MM.1S (cell line): ENCODE data around the gene MFAP5.
"Not testable (repeated sequence)": the region's sequence is repeated elsewhere in the genome, so short reads cannot be mapped to it uniquely, and the experiment has no call there.

Experiments used
- DNase-seq: peaks from one replicate; pipeline ENCODE4 v3.0.0-alpha.2; 2015
- H2AFZ ChIP-seq: fragments of 300-600 bp; sonication (generic); 2 replicates; pipeline ENCODE4 v1.6.0; 2016; ENCODE audit warnings: antibody characterized with exemption, low read length
- H3F3A ChIP-seq: fragments of 300-600 bp; sonication (generic); 2 replicates; pipeline ENCODE4 v1.6.1; 2016; ENCODE audit warnings: mild to moderate bottlenecking, antibody characterized with exemption, low read length, moderate library complexity, mixed read lengths; ENCODE audit not compliant: insufficient read depth
- H3K27ac ChIP-seq: fragments of 300-600 bp; sonication (generic); 2 replicates; pipeline ENCODE4 v1.5.1; 2016; ENCODE audit warnings: mild to moderate bottlenecking, low read length
- H3K27me3 ChIP-seq: fragments of 300-600 bp; sonication (generic); replicated peaks from 2 replicates; pipeline ENCODE4 v1.6.0; 2016; ENCODE audit warnings: low read length; ENCODE audit not compliant: insufficient read depth
- H3K36me3 ChIP-seq: fragments of 300-600 bp; sonication (generic); replicated peaks from 2 replicates; pipeline ENCODE4 v1.6.1; 2016; ENCODE audit warnings: mild to moderate bottlenecking, low read length, mixed read lengths; ENCODE audit not compliant: insufficient read depth
- H3K4me1 ChIP-seq: fragments of 300-600 bp; sonication (generic); 2 replicates; pipeline ENCODE4 v1.6.1; 2016; ENCODE audit warnings: low read length, mixed read lengths
- H3K4me2 ChIP-seq: fragments of 300-600 bp; sonication (generic); 2 replicates; pipeline ENCODE4 v1.6.0; 2016; ENCODE audit warnings: low read depth, low read length
- H3K4me3 ChIP-seq: fragments of 300-600 bp; sonication (generic); 2 replicates; pipeline ENCODE4 v1.5.1; 2016; ENCODE audit warnings: low read length, mixed read lengths
- H3K79me2 ChIP-seq: fragments of 300-600 bp; sonication (generic); 2 replicates; pipeline ENCODE4 v1.6.1; 2016; ENCODE audit warnings: mixed run types, low read length, mixed read lengths
- H3K9ac ChIP-seq: fragments of 300-600 bp; sonication (generic); 2 replicates; pipeline ENCODE4 v1.6.1; 2016; ENCODE audit warnings: low read length, mixed read lengths
- H3K9me2 ChIP-seq: fragments of 300-600 bp; sonication (generic); replicated peaks from 2 replicates; pipeline ENCODE4 v1.6.1; 2016; ENCODE audit warnings: mild to moderate bottlenecking, low read length, mixed read lengths; ENCODE audit not compliant: insufficient read depth
- H3K9me3 ChIP-seq: fragments of 300-600 bp; sonication (generic); replicated peaks from 2 replicates; pipeline ENCODE4 v1.6.1; 2016; ENCODE audit warnings: mild to moderate bottlenecking, low read length, mixed read lengths; ENCODE audit not compliant: insufficient read depth
- H4K20me1 ChIP-seq: fragments of 300-600 bp; sonication (generic); 2 replicates; pipeline ENCODE4 v1.6.1; 2016; ENCODE audit warnings: mild to moderate bottlenecking, low read length, moderate library complexity, mixed read lengths; ENCODE audit not compliant: insufficient read depth
- EZH2 ChIP-seq: fragments of 300-600 bp; sonication (generic); optimal IDR thresholded peaks from 2 replicates; pipeline ENCODE3; 2017; ENCODE audit warnings: low read depth, mild to moderate bottlenecking, antibody characterized with exemption, low read length, mixed read lengths
- EZH2phosphoT487 ChIP-seq: fragments of 300-600 bp; sonication (generic); IDR thresholded peaks from 2 replicates; pipeline ENCODE4 v1.6.1; 2018; ENCODE audit warnings: antibody characterized with exemption, low read length
- TF ChIP-seq, protein P1 (sequence below): fragments of 300-600 bp; sonication (generic); IDR thresholded peaks from 2 replicates; pipeline ENCODE4 v1.5.1; 2016; ENCODE audit warnings: antibody characterized with exemption, low read length, mixed read lengths

MFAP5 gene

DNA sequence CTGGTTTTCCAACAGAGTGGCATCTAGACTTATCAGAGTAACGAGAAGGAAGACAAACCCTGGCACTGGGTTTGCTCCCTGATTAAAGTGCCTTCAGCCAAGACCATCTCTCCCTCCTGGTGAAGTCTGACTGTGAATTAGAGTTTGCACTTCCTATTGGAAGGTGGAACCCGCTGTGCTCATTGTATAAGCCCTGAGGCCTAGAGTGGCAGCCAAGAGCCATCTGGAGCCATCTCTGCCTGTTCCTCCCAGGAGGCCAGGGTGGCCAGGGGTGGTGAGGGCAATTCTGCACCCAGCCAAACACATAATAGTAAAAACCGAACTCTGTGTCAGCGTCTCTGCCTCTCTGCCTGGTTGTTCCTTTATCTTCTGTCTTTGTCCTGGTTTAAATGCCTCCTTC lies 25.0 kb downstream of the MFAP5 start:
- no peaks in the 10 kb centered on the region for H3K36me3 ChIP-seq
- H3K9me3 ChIP-seq: no peaks in the 10 kb centered on the region
- DNase-seq: no peak
- TF ChIP-seq EZH2 (no peak), EZH2phosphoT487 (no peak)
- TF ChIP-seq, protein P1, sequence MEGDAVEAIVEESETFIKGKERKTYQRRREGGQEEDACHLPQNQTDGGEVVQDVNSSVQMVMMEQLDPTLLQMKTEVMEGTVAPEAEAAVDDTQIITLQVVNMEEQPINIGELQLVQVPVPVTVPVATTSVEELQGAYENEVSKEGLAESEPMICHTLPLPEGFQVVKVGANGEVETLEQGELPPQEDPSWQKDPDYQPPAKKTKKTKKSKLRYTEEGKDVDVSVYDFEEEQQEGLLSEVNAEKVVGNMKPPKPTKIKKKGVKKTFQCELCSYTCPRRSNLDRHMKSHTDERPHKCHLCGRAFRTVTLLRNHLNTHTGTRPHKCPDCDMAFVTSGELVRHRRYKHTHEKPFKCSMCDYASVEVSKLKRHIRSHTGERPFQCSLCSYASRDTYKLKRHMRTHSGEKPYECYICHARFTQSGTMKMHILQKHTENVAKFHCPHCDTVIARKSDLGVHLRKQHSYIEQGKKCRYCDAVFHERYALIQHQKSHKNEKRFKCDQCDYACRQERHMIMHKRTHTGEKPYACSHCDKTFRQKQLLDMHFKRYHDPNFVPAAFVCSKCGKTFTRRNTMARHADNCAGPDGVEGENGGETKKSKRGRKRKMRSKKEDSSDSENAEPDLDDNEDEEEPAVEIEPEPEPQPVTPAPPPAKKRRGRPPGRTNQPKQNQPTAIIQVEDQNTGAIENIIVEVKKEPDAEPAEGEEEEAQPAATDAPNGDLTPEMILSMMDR: no peak
- no peak overlapping the region for H2AFZ ChIP-seq
- H3K9me2 ChIP-seq: no peaks in the 10 kb centered on the region
- no peaks in the 10 kb centered on the region for H4K20me1 ChIP-seq
- H3K9ac ChIP-seq: no peak overlapping the region
- H3K4me1 ChIP-seq: no peaks in the 10 kb centered on the region
- no peaks in the 10 kb centered on the region for H3K79me2 ChIP-seq
- no peak overlapping the region for H3K27ac ChIP-seq
- H3K27me3 ChIP-seq: peaks cover 8% of the 10 kb centered on the region; the same call in 1 of the 2 replicates
- H3K4me2 ChIP-seq: no peak overlapping the region
- no peak overlapping the region for H3K4me3 ChIP-seq
- no peaks in the 10 kb centered on the region for H3F3A ChIP-seq

DNA sequence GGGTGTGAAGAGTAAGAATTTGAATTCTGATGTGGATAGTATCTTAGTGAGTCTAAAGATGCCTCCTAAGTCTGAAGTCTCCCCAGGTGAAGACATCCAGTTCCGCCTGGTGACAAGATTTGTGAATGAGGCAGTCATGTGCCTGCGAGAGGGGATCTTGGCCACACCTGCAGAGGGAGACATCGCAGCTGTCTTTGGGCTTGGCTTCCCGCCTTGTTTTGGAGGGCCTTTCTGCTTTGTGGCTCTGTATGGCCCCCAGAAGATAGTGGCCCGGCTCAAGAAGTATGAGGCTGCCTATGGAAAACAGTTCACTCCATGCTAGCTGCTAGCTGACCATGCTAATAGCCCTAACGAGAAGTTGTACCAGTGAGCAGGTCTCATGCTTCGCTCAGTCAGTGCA lies 25.4 kb downstream of the MFAP5 start:
- no peak overlapping the region for H3K9ac ChIP-seq
- H2AFZ ChIP-seq: no peak overlapping the region
- H3K9me3 ChIP-seq: no peaks in the 10 kb centered on the region
- peak; percentile 4 for DNase-seq
- H3K27me3 ChIP-seq: peaks cover 4% of the 10 kb centered on the region; the same call in 1 of the 2 replicates
- no peak overlapping the region for H3K27ac ChIP-seq
- no peaks in the 10 kb centered on the region for H3K79me2 ChIP-seq
- H3K4me2 ChIP-seq: no peak overlapping the region
- no peaks in the 10 kb centered on the region for H3F3A ChIP-seq
- no peaks in the 10 kb centered on the region for H4K20me1 ChIP-seq
- no peak for TF ChIP-seq EZH2
- TF ChIP-seq, protein P1: no peak
- TF ChIP-seq EZH2phosphoT487: no peak
- no peak overlapping the region for H3K4me3 ChIP-seq
- no peaks in the 10 kb centered on the region for H3K36me3 ChIP-seq
- no peaks in the 10 kb centered on the region for H3K9me2 ChIP-seq
- no peaks in the 10 kb centered on the region for H3K4me1 ChIP-seq

DNA sequence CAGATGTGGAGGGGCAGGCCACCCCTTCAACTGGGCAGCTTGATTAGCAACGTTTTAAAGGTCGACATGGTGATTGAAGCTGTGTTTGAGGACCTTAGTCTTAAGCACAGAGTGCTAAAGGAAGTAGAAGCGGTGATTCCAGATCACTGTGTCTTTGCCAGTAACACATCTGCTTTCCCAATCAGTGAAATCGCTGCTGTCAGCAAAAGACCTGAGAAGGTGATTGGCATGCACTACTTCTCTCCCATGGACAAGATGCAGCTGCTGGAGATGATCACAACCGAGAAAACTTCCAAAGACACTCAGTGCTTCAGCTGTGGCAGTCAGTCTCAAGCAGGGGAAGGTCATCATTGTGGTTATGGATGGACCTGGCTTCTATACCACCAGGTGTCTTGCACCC lies 26.0 kb downstream of the MFAP5 start:
- Histone ChIP-seq H3K9me3 (no peaks in the 10 kb centered on the region), H3K27me3 (no peaks in the 10 kb centered on the region; the same call in 1 of the 2 replicates), H4K20me1 (no peaks in the 10 kb centered on the region), H3K4me2 (no peak overlapping the region), H3K79me2 (no peaks in the 10 kb centered on the region), H3K27ac (no peak overlapping the region), H3F3A (no peaks in the 10 kb centered on the region), H3K36me3 (no peaks in the 10 kb centered on the region), H3K9me2 (no peaks in the 10 kb centered on the region), H3K4me1 (no peaks in the 10 kb centered on the region), H3K4me3 (no peak overlapping the region), H2AFZ (no peak overlapping the region), H3K9ac (no peak overlapping the region)
- TF ChIP-seq EZH2 (no peak), EZH2phosphoT487 (no peak)
- TF ChIP-seq, protein P1: no peak
- no peak for DNase-seq

- H3K36me3 ChIP-seq, H3K9me3 ChIP-seq, H3K9me2 ChIP-seq, H3K9ac ChIP-seq, H3K79me2 ChIP-seq, H3K27ac ChIP-seq, DNase-seq, H3K27me3 ChIP-seq, H3K4me3 ChIP-seq, H2AFZ ChIP-seq, H3K4me1 ChIP-seq, H3K4me2 ChIP-seq, H4K20me1 ChIP-seq, H3F3A ChIP-seq: not testable (repeated sequence)
These were observed 26.6 kb downstream of the MFAP5 start for GRCh38 chr12:8636007-8636346.

GRCh38 chr12:8635342-8636006 lies 27.2 kb downstream of the MFAP5 start:
- H4K20me1 ChIP-seq, H3K79me2 ChIP-seq, H3K4me1 ChIP-seq, H3K9me2 ChIP-seq, H3K9ac ChIP-seq, H3K4me3 ChIP-seq, H3K27ac ChIP-seq, DNase-seq, H3F3A ChIP-seq, H2AFZ ChIP-seq, H3K36me3 ChIP-seq, H3K27me3 ChIP-seq, H3K4me2 ChIP-seq, H3K9me3 ChIP-seq: not testable (repeated sequence)
